HG02798 (cell line): Measurements from ENCODE around the gene SLC9A5.

Experiments used
- ATAC-seq: cut with Tn5 transposase; IDR thresholded peaks from one replicate; pipeline ENCODE4 v1.9.1; 2021; ENCODE audit warnings: mild to moderate bottlenecking; ENCODE audit not compliant: unreplicated experiment, poor library complexity

Gene SLC9A5

GRCh38 chr16:67299269-67299668 is 50.5 kb downstream of the SLC9A5 start:
- ATAC-seq, result no peak

- no peak for ATAC-seq
These were observed 52.5 kb downstream of the SLC9A5 start for GRCh38 chr16:67301080-67301782.

- ATAC-seq, result no peak
These were observed 53.3 kb downstream of the SLC9A5 start for GRCh38 chr16:67302076-67302475.

- no peak for ATAC-seq
These were observed 54.2 kb downstream of the SLC9A5 start for GRCh38 chr16:67302970-67303369.

- no peak for ATAC-seq
These were observed 55.2 kb downstream of the SLC9A5 start for GRCh38 chr16:67304020-67304419.

GRCh38 chr16:67305216-67306071 is 56.7 kb downstream of the SLC9A5 start:
- ATAC-seq, result no peak

GRCh38 chr16:67310561-67310960 is 61.8 kb downstream of the SLC9A5 start:
- no peak for ATAC-seq

GRCh38 chr16:67311607-67312488 is 63.1 kb downstream of the SLC9A5 start:
- peak; percentile 84 for ATAC-seq

GRCh38 chr16:67312719-67313118 is 63.9 kb downstream of the SLC9A5 start:
- no peak for ATAC-seq

GRCh38 chr16:67317853-67318252 is 69.1 kb downstream of the SLC9A5 start:
- ATAC-seq, result no peak
